Measurements from ENCODE around the gene MYH7. TPM values are rescaled to one million over a fixed set of nuclear protein-coding genes. Genes with fewer than 3 reads are reported as not detected.

The MYH7 gene
- polyA plus RNA-seq, 1 of the 3 experiments (the other 2 are of a cell fraction) = not detected

- H3K4me1 ChIP-seq (ENCODE audit: control insufficient read depth in 1 of 2, insufficient read depth in 2 of 2, low read depth in 1 of 2, low read length in 1 of 2) = no peaks in the 10 kb centered on the region; a peak in 1 of 4 replicates
- WGBS (ENCODE audit: low lambda C conversion rate) = 31% methylated on average over 16 of the region's 25 CpGs
- no peak overlapping the region for H3K9ac ChIP-seq
- H3K9me3 ChIP-seq = no peaks in the 10 kb centered on the region
- no peak overlapping the region for H3K27ac ChIP-seq (ENCODE audit: low read depth in 2 of 2, low read length in 1 of 2)
- POLR2A ChIA-PET = no interaction called here
- no peaks in the 10 kb centered on the region for H3F3A ChIP-seq (replicated peaks; ENCODE audit: insufficient read depth)
- H3K79me2 ChIP-seq (ENCODE audit: insufficient read depth) = no peaks in the 10 kb centered on the region
- H4K20me1 ChIP-seq (ENCODE audit: insufficient read depth) = no peaks in the 10 kb centered on the region
- DNase-seq = no peak
- H3K4me2 ChIP-seq = no peak overlapping the region
- TF ChIP-seq FOXM1 (IDR thresholded peaks at IDR 0.05; ENCODE audit: low read depth) (no peak), RCOR1 (IDR thresholded peaks at IDR 0.05; ENCODE audit: low read length) (no peak), SMC3 (IDR thresholded peaks at IDR 0.05; ENCODE audit: low read depth, low read length) (no peak), POLR2AphosphoS5 (IDR thresholded peaks at IDR 0.05; ENCODE audit: low read depth, low read length) (no peak), JUND (IDR thresholded peaks at IDR 0.05) (no peak)
- no peak overlapping the region; the same call in 1 of the 2 replicates for H2AFZ ChIP-seq (ENCODE audit: low read depth)
- H3K9me2 ChIP-seq = no peaks in the 10 kb centered on the region
- CTCF ChIA-PET = interaction anchor here (0.7 to 1.5 kb wide), 2 partner anchors 9 to 22 kb away, joined by 3 to 4 read pairs; no protein-coding TSS in a partner anchor
- no peaks in the 10 kb centered on the region for H3K36me3 ChIP-seq (replicated peaks in 1 of 2; ENCODE audit: control insufficient read depth in 1 of 2, insufficient read depth in 2 of 2, low read length in 1 of 2)
- H3K4me3 ChIP-seq (ENCODE audit: low read depth in 2 of 2, low read length in 1 of 2) = no peak overlapping the region
- H3K27me3 ChIP-seq (ENCODE audit: insufficient read depth) = peaks cover 23% of the 10 kb centered on the region
Observed at GRCh38 chr14:23402296-23403138, 32.9 kb downstream of the MYH7 start.

DNA sequence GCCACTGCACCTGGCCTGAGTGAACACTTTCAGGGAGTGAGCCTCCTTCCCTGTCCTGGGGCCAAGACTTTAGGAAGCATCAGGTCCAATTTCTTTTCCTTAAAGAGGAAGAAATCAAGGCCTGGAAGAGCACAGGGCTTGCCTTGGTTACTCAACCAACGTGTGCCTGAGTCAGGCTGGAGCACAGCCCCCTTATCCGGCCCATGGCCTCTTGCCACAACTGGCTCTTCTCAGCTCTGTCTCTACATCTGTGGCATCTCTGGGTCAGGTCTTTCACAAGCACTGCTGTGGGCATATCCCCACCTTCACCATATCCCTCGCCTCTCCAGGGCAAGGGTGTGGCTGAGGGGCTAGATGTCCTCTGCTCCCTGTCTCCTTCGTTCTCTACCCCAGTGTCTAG, 34.2 kb downstream of the MYH7 start:
- Histone ChIP-seq H3K79me2 (ENCODE audit: insufficient read depth) (no peaks in the 10 kb centered on the region), H3K27me3 (ENCODE audit: insufficient read depth) (peaks cover 26% of the 10 kb centered on the region; the same call in 1 of the 2 replicates), H3K9me2 (no peaks in the 10 kb centered on the region), H3K36me3 (replicated peaks in 1 of 2; ENCODE audit: control insufficient read depth in 1 of 2, insufficient read depth in 2 of 2, low read length in 1 of 2) (no peaks in the 10 kb centered on the region), H3K4me1 (ENCODE audit: control insufficient read depth in 1 of 2, insufficient read depth in 2 of 2, low read depth in 1 of 2, low read length in 1 of 2) (no peaks in the 10 kb centered on the region; a peak in 1 of 4 replicates), H2AFZ (ENCODE audit: low read depth) (no peak overlapping the region), H3K27ac (ENCODE audit: low read depth in 2 of 2, low read length in 1 of 2) (no peak overlapping the region), H4K20me1 (ENCODE audit: insufficient read depth) (no peaks in the 10 kb centered on the region), H3K9me3 (no peaks in the 10 kb centered on the region), H3K4me3 (ENCODE audit: low read depth in 2 of 2, low read length in 1 of 2) (no peak overlapping the region), H3K4me2 (no peak overlapping the region), H3F3A (replicated peaks; ENCODE audit: insufficient read depth) (no peaks in the 10 kb centered on the region), H3K9ac (no peak overlapping the region)
- ChIA-PET CTCF (no interaction called here), POLR2A (no interaction called here)
- TF ChIP-seq USF2 (IDR thresholded peaks at IDR 0.05; ENCODE audit: borderline replicate concordance, low read depth, low read length) (no peak), FOSL2 (IDR thresholded peaks at IDR 0.05; ENCODE audit: borderline replicate concordance, low read depth) (no peak), CTCF (IDR thresholded peaks at IDR 0.05) (no peak), ELF1 (IDR thresholded peaks at IDR 0.05) (no peak), FOXM1 (IDR thresholded peaks at IDR 0.05; ENCODE audit: low read depth) (no peak), CHD2 (IDR thresholded peaks at IDR 0.05; ENCODE audit: low read length, partially characterized antibody) (no peak), NRF1 (IDR thresholded peaks at IDR 0.05; ENCODE audit: low read depth, low read length) (no peak), GABPA (IDR thresholded peaks at IDR 0.05; ENCODE audit: low read depth) (no peak), MEF2A (IDR thresholded peaks at IDR 0.05; ENCODE audit: borderline replicate concordance, low read depth) (no peak), POLR2AphosphoS5 (IDR thresholded peaks at IDR 0.05; ENCODE audit: low read depth, low read length) (no peak), REST (IDR thresholded peaks at IDR 0.05; ENCODE audit: low read depth, low read length) (no peak), SIN3A (IDR thresholded peaks at IDR 0.05; ENCODE audit: borderline replicate concordance, low read depth, low read length) (no peak), GATA2 (CRISPR knock-in tag; IDR thresholded peaks at IDR 0.05) (no peak), JUND (IDR thresholded peaks at IDR 0.05) (no peak), FOXJ3 (CRISPR knock-in tag; IDR thresholded peaks at IDR 0.05) (no peak)
- TF ChIP-seq, protein P1, sequence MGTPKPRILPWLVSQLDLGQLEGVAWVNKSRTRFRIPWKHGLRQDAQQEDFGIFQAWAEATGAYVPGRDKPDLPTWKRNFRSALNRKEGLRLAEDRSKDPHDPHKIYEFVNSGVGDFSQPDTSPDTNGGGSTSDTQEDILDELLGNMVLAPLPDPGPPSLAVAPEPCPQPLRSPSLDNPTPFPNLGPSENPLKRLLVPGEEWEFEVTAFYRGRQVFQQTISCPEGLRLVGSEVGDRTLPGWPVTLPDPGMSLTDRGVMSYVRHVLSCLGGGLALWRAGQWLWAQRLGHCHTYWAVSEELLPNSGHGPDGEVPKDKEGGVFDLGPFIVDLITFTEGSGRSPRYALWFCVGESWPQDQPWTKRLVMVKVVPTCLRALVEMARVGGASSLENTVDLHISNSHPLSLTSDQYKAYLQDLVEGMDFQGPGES (IDR thresholded peaks at IDR 0.05; ENCODE audit: low read depth, low read length) = no peak
- DNase-seq = no peak
- 40% methylated on average over 3 of the region's 4 CpGs for WGBS (ENCODE audit: low lambda C conversion rate)
